ENCODE data around the gene ITPK1. TPM values are rescaled to one million over a fixed set of nuclear protein-coding genes. Genes with fewer than 3 reads are reported as not detected.
A peak's percentile ranks its signal among the peaks of the same experiment; 100 is the strongest.

The ITPK1 gene
- total RNA-seq, 1 donor, result 25.0 TPM

DNA sequence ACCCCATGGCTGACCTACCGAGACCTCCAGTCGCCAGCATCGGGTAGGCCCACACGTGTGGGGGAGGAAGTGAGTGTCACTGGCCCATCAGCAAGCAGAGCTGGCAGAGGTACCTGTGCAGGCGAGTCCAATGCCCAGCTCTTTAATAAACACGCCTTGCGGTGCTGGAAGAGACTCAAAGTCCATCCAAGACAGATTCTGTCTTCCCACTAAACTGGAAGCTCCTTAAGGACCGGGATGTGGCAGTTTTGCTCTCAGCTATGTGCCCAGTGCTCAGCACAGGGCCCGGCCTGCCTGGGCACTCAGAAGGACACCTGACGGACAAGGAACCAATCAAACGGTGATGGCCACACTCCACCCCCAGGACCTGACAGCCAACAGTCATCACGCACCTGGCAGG, 65.0 kb downstream of the ITPK1 start:
- DNase-seq (ENCODE audit: insufficient read length, low spot score, missing footprints), result no peak
- H3K4me2 ChIP-seq (ENCODE audit: insufficient read depth, low read length), result no peak overlapping the region
- H2AFZ ChIP-seq (ENCODE audit: low read length), result no peak overlapping the region
- no peaks in the 10 kb centered on the region for H3K36me3 ChIP-seq (ENCODE audit: insufficient read depth, low read length)
- H3K79me2 ChIP-seq (ENCODE audit: insufficient read depth, low read length), result no peaks in the 10 kb centered on the region
- peaks cover 6% of the 10 kb centered on the region for H3K27me3 ChIP-seq (ENCODE audit: insufficient read depth, low read length)
- no peak overlapping the region for H3K27ac ChIP-seq (ENCODE audit: low read depth, low read length)
- TF ChIP-seq, protein P1, sequence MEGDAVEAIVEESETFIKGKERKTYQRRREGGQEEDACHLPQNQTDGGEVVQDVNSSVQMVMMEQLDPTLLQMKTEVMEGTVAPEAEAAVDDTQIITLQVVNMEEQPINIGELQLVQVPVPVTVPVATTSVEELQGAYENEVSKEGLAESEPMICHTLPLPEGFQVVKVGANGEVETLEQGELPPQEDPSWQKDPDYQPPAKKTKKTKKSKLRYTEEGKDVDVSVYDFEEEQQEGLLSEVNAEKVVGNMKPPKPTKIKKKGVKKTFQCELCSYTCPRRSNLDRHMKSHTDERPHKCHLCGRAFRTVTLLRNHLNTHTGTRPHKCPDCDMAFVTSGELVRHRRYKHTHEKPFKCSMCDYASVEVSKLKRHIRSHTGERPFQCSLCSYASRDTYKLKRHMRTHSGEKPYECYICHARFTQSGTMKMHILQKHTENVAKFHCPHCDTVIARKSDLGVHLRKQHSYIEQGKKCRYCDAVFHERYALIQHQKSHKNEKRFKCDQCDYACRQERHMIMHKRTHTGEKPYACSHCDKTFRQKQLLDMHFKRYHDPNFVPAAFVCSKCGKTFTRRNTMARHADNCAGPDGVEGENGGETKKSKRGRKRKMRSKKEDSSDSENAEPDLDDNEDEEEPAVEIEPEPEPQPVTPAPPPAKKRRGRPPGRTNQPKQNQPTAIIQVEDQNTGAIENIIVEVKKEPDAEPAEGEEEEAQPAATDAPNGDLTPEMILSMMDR (IDR thresholded peaks at IDR 0.05; ENCODE audit: extremely low read depth, low read depth, low read length), result no peak
- H3K9me3 ChIP-seq (ENCODE audit: low read depth, low read length), result no peaks in the 10 kb centered on the region
- no peak overlapping the region for H3K4me3 ChIP-seq (ENCODE audit: insufficient read depth, low read length)
- H4K20me1 ChIP-seq (ENCODE audit: insufficient read depth, low read length), result peaks cover 39% of the 10 kb centered on the region
- peaks cover 10% of the 10 kb centered on the region for H3K4me1 ChIP-seq (ENCODE audit: insufficient read depth, low read length)

DNA sequence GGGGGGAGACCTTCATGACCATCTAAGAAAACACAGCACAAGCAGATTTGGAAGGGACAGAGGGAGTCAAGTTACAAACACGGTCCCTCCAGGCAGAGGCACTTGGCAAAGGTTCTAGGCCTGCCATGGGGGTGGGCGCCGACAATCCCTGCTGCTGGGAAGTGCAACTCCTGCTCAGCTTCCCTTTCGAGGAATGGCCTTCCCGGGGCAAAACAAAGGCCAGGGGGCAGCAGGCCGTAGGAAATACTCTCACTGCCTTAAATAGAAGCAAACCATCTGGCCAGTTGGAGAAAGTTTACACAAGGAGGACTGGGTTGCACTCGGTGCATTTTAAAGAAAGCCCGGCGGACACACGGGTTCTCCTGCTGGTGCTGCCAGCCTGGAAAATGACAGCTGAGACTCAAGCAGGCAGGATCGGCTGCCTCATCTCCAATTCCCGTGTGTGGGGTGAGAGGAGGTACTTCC, 65.8 kb downstream of the ITPK1 start:
- H3K27me3 ChIP-seq (ENCODE audit: insufficient read depth, low read length), result peaks cover 6% of the 10 kb centered on the region
- no peak overlapping the region for H3K27ac ChIP-seq (ENCODE audit: low read depth, low read length)
- H3K9me3 ChIP-seq (ENCODE audit: low read depth, low read length), result no peaks in the 10 kb centered on the region
- peaks cover 17% of the 10 kb centered on the region for H3K4me1 ChIP-seq (ENCODE audit: insufficient read depth, low read length)
- peaks cover 38% of the 10 kb centered on the region for H4K20me1 ChIP-seq (ENCODE audit: insufficient read depth, low read length)
- peak; percentile 68 for DNase-seq (ENCODE audit: insufficient read length, low spot score, missing footprints)
- H3K4me2 ChIP-seq (ENCODE audit: insufficient read depth, low read length), result no peak overlapping the region
- H3K79me2 ChIP-seq (ENCODE audit: insufficient read depth, low read length), result no peaks in the 10 kb centered on the region
- TF ChIP-seq, protein P1 (IDR thresholded peaks at IDR 0.05; ENCODE audit: extremely low read depth, low read depth, low read length), result no peak
- H3K4me3 ChIP-seq (ENCODE audit: insufficient read depth, low read length), result no peak overlapping the region
- no peak overlapping the region for H2AFZ ChIP-seq (ENCODE audit: low read length)
- H3K36me3 ChIP-seq (ENCODE audit: insufficient read depth, low read length), result no peaks in the 10 kb centered on the region

DNA sequence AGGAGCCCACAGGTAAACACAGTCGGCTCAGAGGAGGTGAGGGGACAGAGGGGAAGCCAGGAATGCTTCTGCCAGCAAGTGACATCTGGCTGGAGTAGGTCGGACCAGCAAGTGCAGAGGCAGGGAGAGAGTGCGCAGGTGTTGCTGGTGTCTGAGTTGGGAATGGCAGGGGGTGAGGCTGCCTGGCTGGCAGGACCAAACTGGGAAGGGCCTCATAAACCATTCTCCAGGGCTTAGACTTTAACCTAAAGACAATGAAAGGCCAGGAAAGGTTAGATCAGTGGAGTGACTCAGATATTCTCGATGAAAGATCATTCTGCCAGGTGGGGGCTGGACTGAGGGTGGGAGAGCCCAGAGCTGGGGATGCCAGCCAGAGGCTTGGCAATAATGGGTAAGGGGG, 66.4 kb downstream of the ITPK1 start:
- Histone ChIP-seq H3K9me3 (ENCODE audit: low read depth, low read length) (no peaks in the 10 kb centered on the region), H3K4me3 (ENCODE audit: insufficient read depth, low read length) (no peak overlapping the region), H3K27me3 (ENCODE audit: insufficient read depth, low read length) (peaks cover 6% of the 10 kb centered on the region), H3K4me1 (ENCODE audit: insufficient read depth, low read length) (peaks cover 17% of the 10 kb centered on the region), H3K4me2 (ENCODE audit: insufficient read depth, low read length) (no peak overlapping the region), H3K79me2 (ENCODE audit: insufficient read depth, low read length) (no peaks in the 10 kb centered on the region), H2AFZ (ENCODE audit: low read length) (no peak overlapping the region), H4K20me1 (ENCODE audit: insufficient read depth, low read length) (peaks cover 32% of the 10 kb centered on the region), H3K27ac (ENCODE audit: low read depth, low read length) (no peak overlapping the region), H3K36me3 (ENCODE audit: insufficient read depth, low read length) (no peaks in the 10 kb centered on the region)
- DNase-seq (ENCODE audit: insufficient read length, low spot score, missing footprints), result no peak
- TF ChIP-seq, protein P1 (IDR thresholded peaks at IDR 0.05; ENCODE audit: extremely low read depth, low read depth, low read length), result no peak

DNA sequence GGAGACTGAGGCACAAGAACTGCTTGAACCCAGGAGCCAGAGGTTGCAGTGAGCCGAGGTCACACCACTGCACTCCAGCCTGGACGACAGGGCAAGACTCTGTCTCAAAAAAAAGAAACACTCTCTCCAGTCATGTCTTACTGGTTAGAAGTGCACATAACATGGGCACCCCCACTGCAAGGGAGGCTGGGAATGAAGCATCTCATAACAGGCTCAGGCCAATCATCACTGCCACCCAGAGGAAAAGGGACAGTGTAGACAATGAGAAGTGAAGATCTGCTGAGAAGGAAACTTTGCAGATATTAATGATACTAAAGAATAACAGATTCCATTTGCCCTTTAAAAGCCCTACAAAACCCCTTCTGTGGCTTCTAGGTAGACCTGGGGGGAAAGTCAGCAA, 66.9 kb downstream of the ITPK1 start:
- Histone ChIP-seq H3K27ac (ENCODE audit: low read depth, low read length) (no peak overlapping the region), H2AFZ (ENCODE audit: low read length) (no peak overlapping the region), H3K4me3 (ENCODE audit: insufficient read depth, low read length) (no peak overlapping the region), H3K4me2 (ENCODE audit: insufficient read depth, low read length) (no peak overlapping the region), H3K9me3 (ENCODE audit: low read depth, low read length) (no peaks in the 10 kb centered on the region), H4K20me1 (ENCODE audit: insufficient read depth, low read length) (peaks cover 27% of the 10 kb centered on the region), H3K27me3 (ENCODE audit: insufficient read depth, low read length) (peaks cover 6% of the 10 kb centered on the region), H3K36me3 (ENCODE audit: insufficient read depth, low read length) (no peaks in the 10 kb centered on the region), H3K4me1 (ENCODE audit: insufficient read depth, low read length) (peaks cover 21% of the 10 kb centered on the region), H3K79me2 (ENCODE audit: insufficient read depth, low read length) (no peaks in the 10 kb centered on the region)
- TF ChIP-seq, protein P1 (IDR thresholded peaks at IDR 0.05; ENCODE audit: extremely low read depth, low read depth, low read length), result no peak
- peak; percentile 35 for DNase-seq (ENCODE audit: insufficient read length, low spot score, missing footprints)

Measured in osteoblast (primary cell).